HG02938 (cell line): ENCODE results near the gene COX6B2.

Experiments
- ATAC-seq: cut with Tn5 transposase; IDR thresholded peaks from one replicate; pipeline ENCODE4 v1.9.1; 2021; ENCODE audit warnings: mild to moderate bottlenecking, moderate library complexity; ENCODE audit not compliant: unreplicated experiment

The COX6B2 gene

GRCh38 chr19:55362990-55363716 is 8.6 kb upstream of the COX6B2 start, which contains the start of gene GARIN5B:
Gene GARIN5B (minus strand): TSS chr19:55363260. CDS start chr19:55363066, 194 bp downstream.
- ATAC-seq, result no peak

DNA sequence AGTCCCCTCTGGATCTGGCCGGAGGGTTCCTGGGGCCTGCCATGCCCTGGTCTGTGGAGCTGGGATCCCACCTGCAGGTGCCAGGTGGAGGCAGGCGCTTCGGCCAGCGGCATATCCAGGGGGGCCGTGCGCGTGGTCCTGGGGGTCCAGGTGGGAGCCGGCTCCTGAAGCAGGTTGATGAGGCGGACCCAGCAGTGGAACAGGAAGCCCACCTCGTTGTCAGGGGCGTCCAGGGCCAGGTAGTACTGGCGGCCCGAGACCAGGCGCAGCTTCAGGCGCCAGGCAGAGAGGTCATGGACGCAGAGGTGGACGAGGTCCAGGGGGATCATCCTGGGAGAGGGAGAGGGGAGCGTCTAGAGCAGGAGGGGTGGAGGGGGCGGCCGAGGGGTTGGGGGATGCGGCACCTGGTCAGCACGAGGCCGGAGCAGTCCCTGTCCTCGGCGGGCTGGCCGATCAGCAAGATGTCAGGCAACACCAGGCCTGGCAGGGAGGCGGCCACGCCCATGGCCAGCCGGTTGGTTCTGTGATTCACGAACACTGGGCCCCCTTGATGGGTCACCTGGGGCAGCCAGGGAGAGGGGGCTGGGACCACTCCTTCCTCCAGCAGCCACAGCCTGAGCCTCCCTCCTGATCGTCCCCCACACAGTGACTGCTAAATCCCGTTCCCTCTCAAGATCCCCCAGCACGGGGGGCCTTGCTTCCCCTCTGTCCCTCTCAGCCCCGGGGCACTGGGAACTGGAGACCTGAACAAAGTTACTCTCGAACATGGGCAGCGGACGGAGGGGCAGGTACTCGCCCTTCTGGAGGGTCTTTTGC is 7.9 kb upstream of the COX6B2 start:
- ATAC-seq, result no peak

DNA sequence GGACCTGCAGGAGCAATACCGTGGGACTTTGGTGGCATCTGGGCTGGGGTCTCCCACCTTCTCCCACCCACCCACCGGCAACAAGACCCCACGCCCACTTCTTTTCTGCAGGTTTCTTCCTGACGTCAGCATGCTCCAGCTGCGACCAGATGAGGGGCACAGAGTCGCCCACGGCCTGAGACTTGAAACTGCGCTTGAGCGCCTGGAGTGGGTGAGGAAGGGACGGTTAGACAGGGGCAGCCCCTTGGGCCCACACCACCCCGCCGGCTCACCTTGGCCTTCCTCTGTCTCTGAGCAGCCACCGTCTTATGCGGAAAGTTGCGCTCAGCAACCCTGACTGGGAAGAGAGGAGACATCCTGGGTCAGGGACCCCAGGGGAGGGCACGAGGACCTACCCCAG is 6.4 kb upstream of the COX6B2 start:
- no peak for ATAC-seq

DNA sequence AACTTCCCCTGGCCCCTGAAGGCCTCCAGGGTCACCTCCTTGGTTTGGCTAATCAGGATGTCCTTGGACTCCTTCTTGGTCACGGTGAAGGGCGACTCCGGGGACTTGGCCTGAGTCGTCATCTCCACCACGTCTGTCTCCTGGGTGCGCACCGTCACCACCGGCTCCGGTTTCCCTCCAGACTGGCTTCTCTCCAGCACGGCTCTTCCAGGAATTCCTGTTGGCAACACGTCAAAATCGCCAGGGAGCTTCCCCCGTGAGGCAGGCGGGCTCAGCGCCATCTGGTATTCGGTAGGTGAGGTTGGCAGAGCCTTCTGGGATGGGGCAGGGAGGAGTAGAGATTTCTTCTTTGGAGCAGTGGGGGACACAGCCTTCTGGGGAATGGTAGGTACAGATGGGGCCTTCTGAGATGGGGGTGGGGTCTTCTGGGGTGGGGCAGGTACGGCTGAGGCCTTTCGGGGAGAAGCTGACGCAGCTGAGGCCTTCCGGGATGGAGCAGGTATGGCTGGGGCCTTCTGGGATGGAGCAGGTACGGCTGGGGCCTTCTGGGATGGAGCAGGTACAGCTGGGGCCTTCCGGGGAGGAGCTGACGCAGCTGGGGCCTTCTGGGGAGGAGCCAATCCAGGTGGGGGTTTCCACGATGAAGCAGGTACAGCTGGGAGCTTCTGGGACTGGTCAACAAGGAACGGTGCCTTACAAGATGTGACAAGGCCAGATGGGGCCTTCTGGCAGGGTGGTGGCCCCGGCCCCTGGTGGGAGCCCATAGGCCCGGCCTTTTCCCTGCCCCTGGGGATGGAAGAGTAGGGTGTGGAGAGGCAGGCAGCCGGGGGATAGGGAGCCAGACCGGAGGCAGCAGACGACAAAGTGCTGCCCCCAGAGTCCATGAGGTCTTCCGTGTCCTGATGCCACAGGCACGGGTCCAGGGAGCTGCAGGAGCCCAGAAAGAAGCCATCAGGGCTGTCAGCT is 4.7 kb upstream of the COX6B2 start:
- no peak for ATAC-seq

DNA sequence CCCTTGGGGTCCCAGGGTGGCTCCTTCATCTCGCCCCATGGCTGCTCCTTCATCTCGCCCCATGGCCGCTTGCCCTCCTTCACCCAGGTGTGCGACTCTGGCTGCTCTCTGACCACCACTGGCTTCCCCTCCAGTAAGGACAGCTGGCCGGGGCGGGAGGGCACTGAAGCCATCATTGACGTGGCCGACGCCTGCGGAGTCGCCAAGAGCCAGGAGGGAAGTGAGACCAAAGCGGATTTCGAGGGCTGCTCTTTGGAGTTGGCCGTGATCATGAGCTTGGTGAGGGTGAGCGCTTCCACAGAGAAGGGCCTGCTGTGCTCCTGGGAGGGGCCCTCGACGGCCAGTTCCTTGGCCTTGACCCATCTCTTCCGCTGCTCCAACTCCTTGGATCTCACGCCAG is 4.0 kb upstream of the COX6B2 start:
- ATAC-seq, result no peak

- ATAC-seq, result no peak
These were observed 798 bp upstream of the COX6B2 start for GRCh38 chr19:55355213-55355821.

- ATAC-seq, result no peak
These were observed 469 bp downstream of the COX6B2 start for GRCh38 chr19:55353803-55354697.

DNA sequence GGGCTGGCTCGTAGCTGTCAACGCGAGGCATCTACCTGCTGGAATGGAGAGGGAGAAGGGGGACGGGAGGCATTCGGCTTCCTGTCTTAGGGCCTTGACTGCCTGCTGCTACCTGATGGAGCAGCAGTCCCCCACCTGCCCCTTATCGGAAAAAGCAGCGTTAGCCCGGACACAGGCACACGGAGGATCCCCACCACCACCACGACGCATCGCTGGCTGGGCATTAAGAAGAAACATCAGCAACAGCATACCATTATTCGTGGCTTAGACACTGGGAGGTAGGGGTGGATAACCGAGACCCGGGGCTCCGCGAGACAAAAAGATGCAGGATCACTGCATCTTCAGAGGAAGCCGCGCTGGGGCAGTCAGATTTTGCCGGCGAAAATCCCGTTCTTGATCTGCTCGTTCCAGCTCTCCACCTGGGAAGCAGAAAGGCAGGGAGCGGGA is 1.1 kb downstream of the COX6B2 start:
- no peak for ATAC-seq

DNA sequence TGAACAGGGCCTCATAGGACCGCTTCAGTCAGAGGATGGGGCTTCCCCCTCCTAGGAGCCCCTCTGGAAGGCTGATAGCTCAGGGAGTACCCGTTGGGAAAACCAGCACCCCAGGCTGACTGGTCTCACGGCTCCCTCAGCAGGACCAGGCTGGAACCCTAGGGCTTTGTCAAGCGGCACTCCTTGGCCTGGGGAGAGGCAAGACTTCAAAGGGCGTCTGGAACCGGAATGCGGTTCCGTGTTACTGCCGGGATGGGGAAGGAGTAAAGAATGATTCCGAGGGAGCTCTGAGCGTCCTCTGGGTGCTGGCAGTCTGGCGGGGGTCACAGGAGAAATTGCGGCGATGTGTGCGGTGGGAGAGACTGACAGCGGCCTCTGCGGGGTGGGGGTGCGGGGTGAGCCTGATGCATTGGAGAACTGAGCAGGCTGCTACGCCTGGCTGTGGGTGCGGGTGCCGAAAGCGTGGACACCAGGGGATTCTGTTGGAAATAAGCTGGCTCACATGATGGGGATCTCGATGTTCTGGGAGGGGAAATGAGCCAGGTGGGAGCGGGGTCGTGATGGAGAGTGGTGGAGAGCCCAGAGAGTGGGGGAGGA is 1.9 kb downstream of the COX6B2 start:
- ATAC-seq, result no peak

GRCh38 chr19:55352040-55352439 is 2.5 kb downstream of the COX6B2 start:
- no peak for ATAC-seq

- ATAC-seq, result no peak
These were observed 3.8 kb downstream of the COX6B2 start for GRCh38 chr19:55350620-55351315.

- no peak for ATAC-seq
These were observed 6.0 kb downstream of the COX6B2 start for GRCh38 chr19:55348317-55349034.

- no peak for ATAC-seq
These were observed 7.0 kb downstream of the COX6B2 start for GRCh38 chr19:55347442-55348009.

DNA sequence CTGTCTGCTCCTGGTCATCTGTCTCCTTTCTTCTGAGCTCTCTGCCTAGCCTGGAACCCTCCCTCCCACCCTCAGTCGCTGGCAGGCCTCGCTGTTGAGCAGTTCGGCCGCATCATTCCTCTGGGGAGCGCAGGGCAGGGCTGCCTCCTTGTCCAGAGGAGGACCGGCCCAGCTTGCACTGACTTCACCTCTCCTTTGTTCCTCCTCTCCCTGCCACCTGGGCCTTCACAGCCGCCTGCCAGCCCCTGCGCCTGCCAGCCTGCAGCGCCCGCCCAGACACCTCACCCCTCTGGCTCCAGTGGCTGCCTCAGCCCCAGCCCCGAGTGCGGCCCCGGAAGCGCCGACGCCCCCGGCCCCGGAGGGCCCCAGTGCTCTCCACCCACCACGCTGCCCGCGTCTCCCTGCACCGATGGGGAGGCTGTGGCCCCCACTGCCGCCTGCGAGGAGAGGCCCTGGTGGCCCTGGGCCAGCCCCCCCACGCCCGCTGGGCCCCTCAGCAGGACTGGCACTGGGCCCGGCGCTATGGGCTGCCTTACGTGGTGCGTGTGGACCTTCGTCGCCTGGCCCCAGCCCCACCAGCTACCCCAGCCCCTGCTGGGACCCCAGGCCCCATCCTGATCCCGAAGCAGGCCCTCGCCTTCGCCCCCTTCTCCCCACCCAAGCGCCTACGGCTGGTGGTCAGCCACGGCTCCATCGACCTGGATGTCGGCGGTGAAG is 7.6 kb downstream of the COX6B2 start:
- ATAC-seq, result no peak

GRCh38 chr19:55345818-55346724 is 8.4 kb downstream of the COX6B2 start:
- no peak for ATAC-seq
